Measurements from ENCODE around the gene NAT9.
A peak's percentile ranks its signal among the peaks of the same experiment; 100 is the strongest.

Gene NAT9

GRCh38 chr17:74819801-74820436, 43.8 kb upstream of the NAT9 start:
- no peak for TF ChIP-seq CTCF (IDR thresholded peaks at IDR 0.05; ENCODE audit: low read depth, low read length, missing control alignments)
- no peak for DNase-seq
- in situ Hi-C loops (cut with HindIII; ENCODE audit: low pct_ligation_motif_present, low sequenced_read_pairs): no loop called here
- peaks cover 6% of the 10 kb centered on the region for H3K36me3 ChIP-seq (replicated peaks)
- H3K4me3 ChIP-seq (ENCODE audit: low read depth, low read length): no peak overlapping the region
- no peaks in the 10 kb centered on the region for H3K27me3 ChIP-seq (replicated peaks)
- H3K27ac ChIP-seq: no peak overlapping the region

- Histone ChIP-seq H3K27ac (no peak overlapping the region), H3K27me3 (replicated peaks) (no peaks in the 10 kb centered on the region), H3K36me3 (replicated peaks) (peaks cover 3% of the 10 kb centered on the region), H3K4me3 (ENCODE audit: low read depth, low read length) (no peak overlapping the region)
- no peak for DNase-seq
- no peak for TF ChIP-seq CTCF (IDR thresholded peaks at IDR 0.05; ENCODE audit: low read depth, low read length, missing control alignments)
- in situ Hi-C loops (cut with HindIII; ENCODE audit: low pct_ligation_motif_present, low sequenced_read_pairs): no loop called here
Observed at GRCh38 chr17:74818291-74818938, 42.3 kb upstream of the NAT9 start.

GRCh38 chr17:74816905-74817620, 40.9 kb upstream of the NAT9 start:
- TF ChIP-seq CTCF (IDR thresholded peaks at IDR 0.05; ENCODE audit: low read depth, low read length, missing control alignments): no peak
- no peak for DNase-seq
- no peak overlapping the region for H3K4me3 ChIP-seq (ENCODE audit: low read depth, low read length)
- no peaks in the 10 kb centered on the region for H3K27me3 ChIP-seq (replicated peaks)
- H3K27ac ChIP-seq: no peak overlapping the region
- peaks cover 3% of the 10 kb centered on the region for H3K36me3 ChIP-seq (replicated peaks)
- in situ Hi-C loops (cut with HindIII; ENCODE audit: low pct_ligation_motif_present, low sequenced_read_pairs): no loop called here

GRCh38 chr17:74815550-74816370, 39.6 kb upstream of the NAT9 start:
- H3K36me3 ChIP-seq (replicated peaks): peaks cover 3% of the 10 kb centered on the region
- peak; percentile 58 for TF ChIP-seq CTCF (IDR thresholded peaks at IDR 0.05; ENCODE audit: low read depth, low read length, missing control alignments)

GRCh38 chr17:74815067-74815466, 38.9 kb upstream of the NAT9 start:
- H3K4me3 ChIP-seq (ENCODE audit: low read depth, low read length): no peak overlapping the region
- no peak overlapping the region for H3K27ac ChIP-seq
- DNase-seq: no peak
- TF ChIP-seq CTCF (IDR thresholded peaks at IDR 0.05; ENCODE audit: low read depth, low read length, missing control alignments): no peak
- H3K27me3 ChIP-seq (replicated peaks): no peaks in the 10 kb centered on the region
- in situ Hi-C loops (cut with HindIII; ENCODE audit: low pct_ligation_motif_present, low sequenced_read_pairs): no loop called here
- peaks cover 3% of the 10 kb centered on the region for H3K36me3 ChIP-seq (replicated peaks)

More at GRCh38 chr17:74815550-74816370, 39.6 kb upstream of the NAT9 start:
- H3K27me3 ChIP-seq (replicated peaks): no peaks in the 10 kb centered on the region
- H3K4me3 ChIP-seq (ENCODE audit: low read depth, low read length): no peak overlapping the region
- H3K27ac ChIP-seq: no peak overlapping the region
- DNase-seq: no peak
- in situ Hi-C loops (cut with HindIII; ENCODE audit: low pct_ligation_motif_present, low sequenced_read_pairs): no loop called here

Data from brain microvascular endothelial cell (primary cell).